GM23338 (cell line): ENCODE data around the gene HBS1L. TPM values are rescaled to one million over a fixed set of nuclear protein-coding genes. Genes with fewer than 3 reads are reported as not detected.
A peak's percentile ranks its signal among the peaks of the same experiment; 100 is the strongest.

Experiments used
- ATAC-seq: fragments of 200-7000 bp; cut with Tn5 transposase; 3 replicates; pipeline ENCODE4 v1.9.1; 2020
- DNase-seq: peaks from one replicate; pipeline ENCODE4 v3.0.0-alpha.2; 2015; ENCODE audit warnings: low spot score
- H2AFZ ChIP-seq: fragments of 200-600 bp; sonication (generic); 2 replicates; pipeline ENCODE4 v1.8.0; 2016; ENCODE audit warnings: antibody characterized with exemption, mild to moderate bottlenecking, moderate library complexity
- H3F3A ChIP-seq: fragments of 200-600 bp; sonication (generic); replicated peaks from 2 replicates; pipeline ENCODE4 v1.8.0; 2017; ENCODE audit warnings: antibody characterized with exemption, mixed run types, low read depth
- H3K27ac ChIP-seq: fragments of 200-600 bp; sonication (generic); 2 replicates; pipeline ENCODE4 v1.6.1; 2016; ENCODE audit warnings: low read depth
- H3K27me3 ChIP-seq: fragments of 200-600 bp; sonication (generic); 2 replicates; pipeline ENCODE4 v1.8.0; 2016; ENCODE audit warnings: mild to moderate bottlenecking, mixed run types, moderate library complexity; ENCODE audit not compliant: insufficient read depth
- H3K36me3 ChIP-seq: fragments of 200-600 bp; sonication (generic); 2 replicates; pipeline ENCODE4 v1.8.0; 2016; ENCODE audit warnings: mild to moderate bottlenecking; ENCODE audit not compliant: insufficient read depth
- H3K4me1 ChIP-seq: fragments of 200-600 bp; sonication (generic); 2 replicates; pipeline ENCODE4 v1.8.0; 2016; ENCODE audit warnings: mild to moderate bottlenecking, moderate library complexity; ENCODE audit not compliant: insufficient read depth
- H3K4me2 ChIP-seq: fragments of 200-600 bp; sonication (generic); 2 replicates; pipeline ENCODE4 v1.7.1; 2017; ENCODE audit warnings: mixed run types
- H3K4me3 ChIP-seq: fragments of 200-600 bp; sonication (generic); 2 replicates; pipeline ENCODE4 v1.6.1; 2016; ENCODE audit warnings: mixed run types
- H3K79me2 ChIP-seq: fragments of 200-600 bp; sonication (generic); replicated peaks from 2 replicates; pipeline ENCODE4 v1.8.0; 2017; ENCODE audit warnings: mild to moderate bottlenecking; ENCODE audit not compliant: insufficient read depth
- H3K9me2 ChIP-seq: fragments of 200-600 bp; sonication (generic); 2 replicates; pipeline ENCODE4 v1.8.0; 2017; ENCODE audit not compliant: insufficient read depth
- H4K20me1 ChIP-seq: fragments of 200-600 bp; sonication (generic); replicated peaks from 2 replicates; pipeline ENCODE4 v1.8.0; 2017; ENCODE audit warnings: mild to moderate bottlenecking; ENCODE audit not compliant: insufficient read depth
- H3K27ac Mint-ChIP-seq: 2 replicates; pipeline ENCODE4 v1.8.0; 2020; ENCODE audit warnings: inconsistent platforms, mild to moderate bottlenecking, moderate library complexity, mixed read lengths
- H3K27me3 Mint-ChIP-seq: 3 replicates; pipeline ENCODE4 v1.8.0; 2022; ENCODE audit warnings: low read depth, mild to moderate bottlenecking, moderate library complexity, mixed read lengths, inconsistent platforms; ENCODE audit not compliant: insufficient read depth, poor library complexity
- H3K36me3 Mint-ChIP-seq: 3 replicates; pipeline ENCODE4 v1.8.0; 2021; ENCODE audit warnings: low read depth, mild to moderate bottlenecking, inconsistent platforms, moderate library complexity, mixed read lengths
- H3K4me1 Mint-ChIP-seq: 3 replicates; pipeline ENCODE4 v1.8.0; 2020; ENCODE audit warnings: mild to moderate bottlenecking, inconsistent platforms, mixed read lengths
- H3K4me3 Mint-ChIP-seq: 3 replicates; pipeline ENCODE4 v1.8.0; 2021; ENCODE audit warnings: moderate library complexity, mild to moderate bottlenecking, inconsistent platforms, mixed read lengths
- H3K9me3 Mint-ChIP-seq: 3 replicates; pipeline ENCODE4 v1.8.0; 2020; ENCODE audit warnings: moderate library complexity, mild to moderate bottlenecking, inconsistent platforms, mixed read lengths
- CTCF ChIP-seq, 2 experiments: fragments of 200-600 bp in 1 of 2; sonication (generic) in 1 of 2; conservative IDR thresholded peaks; 2 replicates each; pipeline versions ENCODE4 v1.5.1 to v1.6.1; 2016 to 2017; ENCODE audit warnings: antibody characterized with exemption in 2 of 2, low read depth in 2 of 2, mild to moderate bottlenecking in 2 of 2, moderate library complexity in 1 of 2
- EZH2phosphoT487 ChIP-seq: fragments of 200-600 bp; sonication (generic); IDR thresholded peaks from one replicate; pipeline ENCODE4 v1.8.1; 2018; ENCODE audit warnings: antibody characterized with exemption; ENCODE audit not compliant: unreplicated experiment
- NANOG ChIP-seq: IDR thresholded peaks from 2 replicates; pipeline ENCODE4 v1.6.1; 2016; ENCODE audit warnings: antibody characterized with exemption, borderline replicate concordance
- ZNF114 ChIP-seq: fragments of 250-450 bp; sonication (Bioruptor Pico); IDR thresholded peaks from 2 replicates; pipeline ENCODE4 v1.5.0; 2020; ENCODE audit warnings: mild to moderate bottlenecking, moderate library complexity
- ZNF331 ChIP-seq: fragments of 250-450 bp; sonication (Bioruptor Pico); IDR thresholded peaks from 2 replicates; pipeline ENCODE4 v1.5.0; 2020; ENCODE audit warnings: low read depth, mild to moderate bottlenecking, moderate library complexity
- ZNF462 ChIP-seq: fragments of 250-450 bp; sonication (Bioruptor Pico); IDR thresholded peaks from 2 replicates; pipeline ENCODE4 v1.5.0; 2020; ENCODE audit warnings: mild to moderate bottlenecking, moderate library complexity
- polyA plus RNA-seq: library from polyadenylated mRNA; unstranded; fragments of >200 nt; fragmentation: Nextera tagmentation; extraction: Ambion mirVana; gene quantifications from 2 replicates; pipeline ENCODE4 v1.2.1, GENCODE V29; 2016
- total RNA-seq: library from RNA; depleted of rRNA; stranded (reverse); fragments of >200 nt; shearing (Covaris generic); gene quantifications from 2 replicates; pipeline ENCODE4 v1.2.3, GENCODE V29; 2014

The HBS1L gene
- total and polyA plus RNA-seq, 2 experiments from 2014 or later: 59.9 to 94.1 TPM

GRCh38 chr6:134920422-134920821, 134.2 kb downstream of the HBS1L start:
- Histone ChIP-seq H3K9me2 (no peaks in the 10 kb centered on the region; the same call in none of the 2 replicates), H3K4me3 (no peak overlapping the region), H3K36me3 (no peaks in the 10 kb centered on the region), H4K20me1 (no peaks in the 10 kb centered on the region), H3K27me3 (no peaks in the 10 kb centered on the region), H3K79me2 (no peaks in the 10 kb centered on the region), H3K4me1 (no peaks in the 10 kb centered on the region), H3K4me2 (no peak overlapping the region), H3F3A (no peaks in the 10 kb centered on the region), H3K27ac (no peak overlapping the region), H2AFZ (no peak overlapping the region)
- H3K4me1 Mint-ChIP-seq: peaks cover 3% of the 10 kb centered on the region
- H3K4me3 Mint-ChIP-seq: no peak overlapping the region
- no peak for DNase-seq
- H3K27ac Mint-ChIP-seq: no peak overlapping the region
- H3K36me3 Mint-ChIP-seq: no peaks in the 10 kb centered on the region
- no peak for ATAC-seq
- H3K9me3 Mint-ChIP-seq: no peaks in the 10 kb centered on the region
- peaks cover 4% of the 10 kb centered on the region for H3K27me3 Mint-ChIP-seq
- no peak for TF ChIP-seq NANOG
- TF ChIP-seq CTCF (conservative IDR thresholded peaks at IDR 0.05; ENCODE audit: low read depth in 2 of 2): no peak

- no peaks in the 10 kb centered on the region for H3K36me3 ChIP-seq
- no peak overlapping the region for H3K27ac ChIP-seq
- no peaks in the 10 kb centered on the region for H3F3A ChIP-seq
- no peak overlapping the region for H3K4me3 ChIP-seq
- peaks cover 3% of the 10 kb centered on the region for H3K4me1 Mint-ChIP-seq
- no peaks in the 10 kb centered on the region for H3K4me1 ChIP-seq
- peaks cover 4% of the 10 kb centered on the region for H3K27me3 Mint-ChIP-seq
- no peak overlapping the region for H2AFZ ChIP-seq
- H3K79me2 ChIP-seq: no peaks in the 10 kb centered on the region
- H3K9me3 Mint-ChIP-seq: no peaks in the 10 kb centered on the region
- ATAC-seq (peak; percentile 69), DNase-seq (peak; percentile 46)
- H3K4me3 Mint-ChIP-seq: no peak overlapping the region
- H3K27me3 ChIP-seq: no peaks in the 10 kb centered on the region
- H3K36me3 Mint-ChIP-seq: no peaks in the 10 kb centered on the region
- no peak overlapping the region for H3K27ac Mint-ChIP-seq
- no peak overlapping the region for H3K4me2 ChIP-seq
- H4K20me1 ChIP-seq: no peaks in the 10 kb centered on the region
- no peaks in the 10 kb centered on the region; the same call in 1 of the 2 replicates for H3K9me2 ChIP-seq
- peak; percentile 30 to 34; a peak in 3 of 4 replicates for TF ChIP-seq CTCF (conservative IDR thresholded peaks at IDR 0.05; ENCODE audit: low read depth in 2 of 2)
- no peak for TF ChIP-seq EZH2phosphoT487
These were observed 136.1 kb downstream of the HBS1L start for GRCh38 chr6:134918418-134918961.

GRCh38 chr6:134911547-134911946, 143.1 kb downstream of the HBS1L start:
- no peaks in the 10 kb centered on the region for H3K4me1 ChIP-seq
- H3K36me3 ChIP-seq: no peaks in the 10 kb centered on the region
- DNase-seq (no peak), ATAC-seq (no peak)
- Mint-ChIP-seq H3K36me3 (no peaks in the 10 kb centered on the region), H3K9me3 (no peaks in the 10 kb centered on the region), H3K27ac (no peak overlapping the region), H3K4me1 (no peaks in the 10 kb centered on the region; the same call in 2 of the 3 replicates), H3K27me3 (peaks cover 10% of the 10 kb centered on the region), H3K4me3 (no peak overlapping the region)
- no peak overlapping the region for H3K4me2 ChIP-seq
- no peaks in the 10 kb centered on the region for H4K20me1 ChIP-seq
- no peaks in the 10 kb centered on the region for H3F3A ChIP-seq
- no peak overlapping the region for H2AFZ ChIP-seq
- no peaks in the 10 kb centered on the region for H3K79me2 ChIP-seq
- no peak overlapping the region for H3K27ac ChIP-seq
- no peak overlapping the region for H3K4me3 ChIP-seq
- no peaks in the 10 kb centered on the region for H3K9me2 ChIP-seq
- H3K27me3 ChIP-seq: no peaks in the 10 kb centered on the region
- TF ChIP-seq NANOG (no peak), ZNF462 (CRISPR knock-in tag) (no peak), ZNF331 (CRISPR knock-in tag) (no peak), ZNF114 (CRISPR knock-in tag) (no peak)
